HEK293 (cell line): ENCODE measurements around the gene ZSCAN12.
A peak's percentile ranks its signal among the peaks of the same experiment; 100 is the strongest.

ENCODE experiments used
- BCL11A ChIP-seq: fragments of 450-650 bp; formaldehyde crosslinking; IDR thresholded peaks from 2 replicates; pipeline ENCODE4 v1.5.1; 2016; ENCODE audit warnings: low read depth, missing biosample characterization, missing genetic modification characterization
- BCL11B ChIP-seq: fragments of 450-650 bp; formaldehyde crosslinking; IDR thresholded peaks from 2 replicates; pipeline ENCODE4 v1.5.1; 2016; ENCODE audit warnings: low read depth, missing biosample characterization, missing genetic modification characterization
- GLIS2 ChIP-seq: fragments of 450-650 bp; formaldehyde crosslinking; IDR thresholded peaks from 2 replicates; pipeline ENCODE4 v1.5.1; 2016; ENCODE audit warnings: missing biosample characterization, missing genetic modification characterization
- HOXC10 ChIP-seq: sonication (generic); formaldehyde crosslinking; IDR thresholded peaks from 2 replicates; pipeline ENCODE4 v1.8.1; 2023; ENCODE audit warnings: mild to moderate bottlenecking, missing genetic modification reagents
- KLF1 ChIP-seq: fragments of 450-650 bp; formaldehyde crosslinking; IDR thresholded peaks from 2 replicates; pipeline ENCODE4 v1.5.1; 2016; ENCODE audit warnings: missing biosample characterization, missing genetic modification characterization
- MEIS1 ChIP-seq: sonication (generic); formaldehyde crosslinking; IDR thresholded peaks from 2 replicates; pipeline ENCODE4 v1.8.1; 2022; ENCODE audit warnings: missing genetic modification reagents, mild to moderate bottlenecking, borderline replicate concordance
- RBAK ChIP-seq: fragments of 450-650 bp; formaldehyde crosslinking; IDR thresholded peaks from 2 replicates; pipeline ENCODE4 v1.5.1; 2016; ENCODE audit warnings: missing biosample characterization, missing genetic modification characterization
- SALL2 ChIP-seq: fragments of 450-650 bp; formaldehyde crosslinking; IDR thresholded peaks from 2 replicates; pipeline ENCODE4 v1.5.0; 2017; ENCODE audit warnings: missing biosample characterization, mild to moderate bottlenecking, missing genetic modification characterization, borderline replicate concordance
- YY1 ChIP-seq: fragments of 450-650 bp; formaldehyde crosslinking; IDR thresholded peaks from 2 replicates; pipeline ENCODE4 v1.5.1; 2018; ENCODE audit warnings: missing biosample characterization, missing genetic modification characterization
- ZBTB20 ChIP-seq: fragments of 450-650 bp; formaldehyde crosslinking; IDR thresholded peaks from 2 replicates; pipeline ENCODE4 v1.5.1; 2016; ENCODE audit warnings: missing biosample characterization, missing genetic modification characterization
- ZBTB6 ChIP-seq: fragments of 450-650 bp; formaldehyde crosslinking; IDR thresholded peaks from 2 replicates; pipeline ENCODE4 v1.5.1; 2017; ENCODE audit warnings: missing biosample characterization, missing genetic modification characterization
- ZFP3 ChIP-seq: fragments of 450-650 bp; formaldehyde crosslinking; IDR thresholded peaks from 2 replicates; pipeline ENCODE4 v1.5.1; 2016; ENCODE audit warnings: low read depth, missing biosample characterization, missing genetic modification characterization
- ZNF112 ChIP-seq: fragments of 450-650 bp; formaldehyde crosslinking; IDR thresholded peaks from 2 replicates; pipeline ENCODE4 v1.5.0; 2017; ENCODE audit warnings: missing biosample characterization, missing genetic modification characterization
- ZNF133 ChIP-seq: fragments of 450-650 bp; formaldehyde crosslinking; IDR thresholded peaks from 2 replicates; pipeline ENCODE4 v1.5.1; 2016; ENCODE audit warnings: missing biosample characterization, missing genetic modification characterization
- ZNF175 ChIP-seq: fragments of 450-650 bp; formaldehyde crosslinking; IDR thresholded peaks from 2 replicates; pipeline ENCODE4 v1.5.1; 2016; ENCODE audit warnings: missing biosample characterization, missing genetic modification characterization
- ZNF18 ChIP-seq: fragments of 450-650 bp; formaldehyde crosslinking; IDR thresholded peaks from 2 replicates; pipeline ENCODE4 v1.5.1; 2016; ENCODE audit warnings: missing biosample characterization, missing genetic modification characterization
- ZNF23 ChIP-seq: fragments of 450-650 bp; formaldehyde crosslinking; IDR thresholded peaks from 2 replicates; pipeline ENCODE4 v1.5.1; 2016; ENCODE audit warnings: missing biosample characterization, missing genetic modification characterization, borderline replicate concordance
- ZNF239 ChIP-seq: fragments of 450-650 bp; formaldehyde crosslinking; IDR thresholded peaks from 2 replicates; pipeline ENCODE4 v1.5.1; 2016; ENCODE audit warnings: missing biosample characterization, missing genetic modification characterization
- ZNF280C ChIP-seq: fragments of 450-650 bp; formaldehyde crosslinking; IDR thresholded peaks from 2 replicates; pipeline ENCODE4 v1.5.1; 2016; ENCODE audit warnings: missing biosample characterization, missing genetic modification characterization
- ZNF302 ChIP-seq: fragments of 450-650 bp; formaldehyde crosslinking; IDR thresholded peaks from 2 replicates; pipeline ENCODE4 v1.5.1; 2016; ENCODE audit warnings: missing biosample characterization, missing genetic modification characterization, low read depth
- ZNF394 ChIP-seq: fragments of 450-650 bp; formaldehyde crosslinking; IDR thresholded peaks from 2 replicates; pipeline ENCODE4 v1.5.1; 2016; ENCODE audit warnings: missing biosample characterization, missing genetic modification characterization, mild to moderate bottlenecking, moderate library complexity, borderline replicate concordance
- ZNF521 ChIP-seq: fragments of 450-650 bp; formaldehyde crosslinking; IDR thresholded peaks from 2 replicates; pipeline ENCODE4 v1.5.1; 2017; ENCODE audit warnings: missing biosample characterization, mild to moderate bottlenecking, missing genetic modification characterization
- ZNF549 ChIP-seq: fragments of 450-650 bp; IDR thresholded peaks from 2 replicates; pipeline ENCODE4 v1.5.1; 2018; ENCODE audit warnings: missing biosample characterization, missing genetic modification characterization, mild to moderate bottlenecking, inconsistent platforms, moderate library complexity
- ZNF558 ChIP-seq: fragments of 450-650 bp; formaldehyde crosslinking; IDR thresholded peaks from 2 replicates; pipeline ENCODE4 v1.5.1; 2016; ENCODE audit warnings: missing biosample characterization, missing genetic modification characterization
- ZNF561 ChIP-seq: fragments of 450-650 bp; IDR thresholded peaks from 2 replicates; pipeline ENCODE4 v1.5.1; 2018; ENCODE audit warnings: missing biosample characterization, missing genetic modification characterization, borderline replicate concordance
- ZNF596 ChIP-seq: fragments of 450-650 bp; IDR thresholded peaks from 2 replicates; pipeline ENCODE4 v1.5.0; 2018; ENCODE audit warnings: missing biosample characterization, mild to moderate bottlenecking, missing genetic modification characterization, moderate library complexity
- ZNF624 ChIP-seq: fragments of 450-650 bp; formaldehyde crosslinking; IDR thresholded peaks from 2 replicates; pipeline ENCODE4 v1.5.1; 2017; ENCODE audit warnings: missing biosample characterization, missing genetic modification characterization
- ZNF639 ChIP-seq: fragments of 450-650 bp; formaldehyde crosslinking; IDR thresholded peaks from 2 replicates; pipeline ENCODE4 v1.5.1; 2016; ENCODE audit warnings: missing biosample characterization, missing genetic modification characterization
- ZNF658 ChIP-seq: fragments of 450-650 bp; formaldehyde crosslinking; IDR thresholded peaks from 2 replicates; pipeline ENCODE4; 2016; ENCODE audit warnings: missing biosample characterization, missing genetic modification characterization
- ZSCAN18 ChIP-seq: fragments of 450-650 bp; formaldehyde crosslinking; IDR thresholded peaks from 2 replicates; pipeline ENCODE4 v1.5.1; 2016; ENCODE audit warnings: missing biosample characterization, missing genetic modification characterization
- ZSCAN23 ChIP-seq: fragments of 450-650 bp; formaldehyde crosslinking; IDR thresholded peaks from 2 replicates; pipeline ENCODE4 v1.5.1; 2016; ENCODE audit warnings: missing biosample characterization, missing genetic modification characterization
- ZSCAN30 ChIP-seq: fragments of 450-650 bp; IDR thresholded peaks from 2 replicates; pipeline ENCODE4 v1.5.1; 2018; ENCODE audit warnings: missing biosample characterization, mild to moderate bottlenecking, missing genetic modification characterization, moderate library complexity
- ZXDB ChIP-seq: fragments of 450-650 bp; formaldehyde crosslinking; IDR thresholded peaks from 2 replicates; pipeline ENCODE4 v1.5.1; 2016; ENCODE audit warnings: missing biosample characterization, missing genetic modification characterization

Gene ZSCAN12

GRCh38 chr6:28349892-28350737 lies 49.4 kb downstream of the ZSCAN12 start, which contains the start of gene ZKSCAN3 (continued):
- TF ChIP-seq ZNF596 (tag by site-specific recombination), result no peak
- TF ChIP-seq ZNF558 (tag by site-specific recombination), result peak; percentile 52
- peak; percentile 100 for TF ChIP-seq GLIS2
- TF ChIP-seq ZBTB20 (tag by site-specific recombination), result peak; percentile 93
- 0 out of 2 replicates have a peak, but pooled peaks have one; percentile 6 for TF ChIP-seq ZSCAN30 (tag by site-specific recombination)
- no peak for TF ChIP-seq HOXC10
- TF ChIP-seq ZNF23 (tag by site-specific recombination), result no peak
- no peak; the same call in 1 of the 2 replicates for TF ChIP-seq BCL11A (tag by site-specific recombination)
- TF ChIP-seq ZNF394 (tag by site-specific recombination), result peak; percentile 77; the same call in 1 of the 2 replicates
- TF ChIP-seq ZSCAN23 (tag by site-specific recombination), result no peak
- peak; percentile 76 for TF ChIP-seq KLF1 (tag by site-specific recombination)
- peak; percentile 53; the same call in 1 of the 2 replicates for TF ChIP-seq ZNF18 (tag by site-specific recombination)
- TF ChIP-seq ZBTB6 (tag by site-specific recombination), result no peak
- TF ChIP-seq SALL2 (tag by site-specific recombination), result no peak
- TF ChIP-seq ZNF175 (tag by site-specific recombination), result no peak
- TF ChIP-seq ZNF280C (tag by site-specific recombination), result no peak
- no peak for TF ChIP-seq RBAK (tag by site-specific recombination)
- peak; percentile 98 for TF ChIP-seq ZXDB
- TF ChIP-seq MEIS1 (CRISPR knock-in tag), result no peak
- TF ChIP-seq ZNF624, result no peak; the same call in 1 of the 2 replicates
- no peak for TF ChIP-seq ZFP3 (tag by site-specific recombination)
- TF ChIP-seq ZNF133 (tag by site-specific recombination), result no peak
- no peak for TF ChIP-seq ZSCAN18 (tag by site-specific recombination)
- TF ChIP-seq ZNF112 (tag by site-specific recombination), result no peak
- no peak for TF ChIP-seq ZNF658 (tag by site-specific recombination)
- TF ChIP-seq BCL11B, result peak; percentile 62; the same call in 1 of the 2 replicates
- TF ChIP-seq ZNF239 (tag by site-specific recombination), result 0 out of 2 replicates have a peak, but pooled peaks have one; percentile 60
- peak; percentile 20; the same call in 1 of the 2 replicates for TF ChIP-seq YY1 (tag by site-specific recombination)
- no peak for TF ChIP-seq ZNF302 (tag by site-specific recombination)
- no peak for TF ChIP-seq ZNF549 (tag by site-specific recombination)
- TF ChIP-seq ZNF521 (tag by site-specific recombination), result no peak
- peak; percentile 91 for TF ChIP-seq ZNF639 (tag by site-specific recombination)
- TF ChIP-seq ZNF561, result peak; percentile 64
